Measurements from ENCODE around the gene FLT1.

Gene FLT1

GRCh38 chr13:28392428-28392827 lies 102.5 kb downstream of the FLT1 start:
- Mint-ChIP-seq H3K27ac (no peak overlapping the region), H3K4me1 (ENCODE audit: low read depth) (no peaks in the 10 kb centered on the region), H3K4me3 (no peak overlapping the region), H3K36me3 (no peaks in the 10 kb centered on the region), H3K27me3 (no peaks in the 10 kb centered on the region), H3K9me3 (ENCODE audit: low read depth) (no peaks in the 10 kb centered on the region)

DNA sequence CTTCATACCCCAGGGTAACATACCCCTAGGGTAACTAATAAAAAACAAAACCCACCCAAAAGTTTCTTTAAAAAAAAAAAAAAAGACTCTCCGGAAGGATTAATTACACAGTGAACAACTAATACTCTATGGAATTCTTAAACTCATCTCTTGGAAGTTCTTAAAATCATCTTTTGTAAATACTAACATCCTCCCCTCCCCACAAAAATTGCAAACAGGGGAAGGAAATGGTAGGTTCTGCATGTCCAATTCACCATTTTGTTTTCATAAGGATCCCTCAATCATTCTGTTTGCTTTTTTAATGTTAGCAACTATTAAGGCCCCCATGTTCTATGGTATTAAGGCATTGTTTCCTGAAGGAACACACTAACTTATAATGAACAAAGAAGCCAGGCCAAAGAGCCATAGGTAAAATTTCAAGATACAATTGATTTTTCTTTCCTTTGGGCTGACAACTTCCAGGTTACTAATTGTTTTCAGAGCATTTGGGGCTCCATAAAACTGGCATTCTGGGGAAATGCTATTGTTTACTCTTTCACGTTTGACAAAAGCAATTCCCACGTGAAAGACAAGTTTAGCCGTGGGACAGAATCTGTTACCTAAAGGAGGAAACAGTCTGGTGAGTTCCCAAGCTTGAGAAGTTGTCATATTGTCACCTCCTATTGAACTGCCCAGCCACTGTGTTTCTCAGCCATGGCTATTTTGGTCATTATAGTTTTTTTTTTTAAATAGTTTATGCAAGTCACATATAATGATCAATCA lies 107.0 kb downstream of the FLT1 start:
- no peak overlapping the region for H3K4me3 Mint-ChIP-seq
- H3K4me1 Mint-ChIP-seq (ENCODE audit: low read depth): peaks cover 4% of the 10 kb centered on the region
- H3K9me3 Mint-ChIP-seq (ENCODE audit: low read depth): no peaks in the 10 kb centered on the region
- no peaks in the 10 kb centered on the region for H3K27me3 Mint-ChIP-seq
- no peak overlapping the region for H3K27ac Mint-ChIP-seq
- H3K36me3 Mint-ChIP-seq: peaks cover 2% of the 10 kb centered on the region

DNA sequence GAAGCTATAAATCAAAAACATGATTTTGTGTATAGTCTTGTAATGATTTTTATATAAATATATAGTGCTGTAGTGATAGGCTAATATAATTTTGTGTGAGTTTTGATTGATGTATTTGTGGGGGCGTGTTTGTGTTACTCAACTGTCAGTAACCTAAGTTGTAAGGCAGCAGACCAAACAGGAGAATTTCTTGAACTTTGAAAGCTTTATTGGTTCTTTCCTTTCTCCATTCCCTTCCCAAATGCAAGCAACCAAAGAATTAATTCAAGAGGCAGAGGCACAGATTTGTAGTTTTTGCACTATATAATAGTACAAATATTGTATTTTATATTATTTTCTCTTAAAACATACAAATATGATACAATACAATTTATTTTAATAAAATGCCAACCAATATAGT lies 109.6 kb downstream of the FLT1 start:
- Mint-ChIP-seq H3K27me3 (no peaks in the 10 kb centered on the region), H3K36me3 (peaks cover 2% of the 10 kb centered on the region), H3K4me1 (ENCODE audit: low read depth) (peaks cover 4% of the 10 kb centered on the region), H3K27ac (no peak overlapping the region), H3K9me3 (ENCODE audit: low read depth) (no peaks in the 10 kb centered on the region), H3K4me3 (no peak overlapping the region)

DNA sequence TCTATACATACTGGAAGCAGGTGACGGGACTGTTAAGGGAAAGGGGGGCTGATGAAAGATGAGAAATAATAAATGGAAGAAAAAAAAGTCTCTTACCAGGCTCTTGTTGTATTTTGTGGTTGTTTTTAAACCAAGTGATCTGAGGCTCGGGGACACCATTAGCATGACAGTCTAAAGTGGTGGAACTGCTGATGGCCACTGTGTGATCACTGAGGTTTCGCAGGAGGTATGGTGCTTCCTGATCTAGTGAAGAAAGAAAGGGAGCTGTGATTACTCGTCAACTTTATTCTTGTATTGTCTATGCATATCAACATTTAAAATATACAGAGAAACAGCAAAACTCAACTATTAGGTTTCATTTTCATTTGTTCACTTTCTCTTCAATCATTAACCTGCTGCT lies 110.1 kb downstream of the FLT1 start:
- Mint-ChIP-seq H3K36me3 (peaks cover 2% of the 10 kb centered on the region), H3K4me3 (no peak overlapping the region), H3K27me3 (no peaks in the 10 kb centered on the region), H3K27ac (no peak overlapping the region), H3K9me3 (ENCODE audit: low read depth) (no peaks in the 10 kb centered on the region), H3K4me1 (ENCODE audit: low read depth) (peaks cover 4% of the 10 kb centered on the region)

DNA sequence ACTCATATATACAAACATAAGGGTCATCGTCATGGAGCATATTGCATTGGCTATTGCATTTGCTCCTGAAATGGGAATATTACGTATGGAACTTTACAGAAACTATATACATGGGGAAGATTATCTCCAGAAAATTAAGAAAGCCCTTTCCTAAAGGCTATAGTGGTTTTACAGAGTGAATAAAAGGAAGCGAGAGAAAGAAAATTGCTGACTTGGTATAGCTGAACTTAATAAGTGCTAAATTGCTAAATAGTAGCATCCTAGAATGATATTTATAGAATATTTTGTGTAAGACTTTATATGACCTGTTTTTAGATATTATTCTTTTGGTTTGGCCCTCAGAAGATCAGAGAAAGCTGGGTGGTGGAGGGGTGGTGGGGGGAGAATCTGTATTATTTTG lies 114.6 kb downstream of the FLT1 start:
- H3K27me3 Mint-ChIP-seq: no peaks in the 10 kb centered on the region
- H3K36me3 Mint-ChIP-seq: peaks cover 2% of the 10 kb centered on the region
- no peaks in the 10 kb centered on the region for H3K9me3 Mint-ChIP-seq (ENCODE audit: low read depth)
- H3K4me1 Mint-ChIP-seq (ENCODE audit: low read depth): peaks cover 4% of the 10 kb centered on the region
- no peak overlapping the region for H3K27ac Mint-ChIP-seq
- H3K4me3 Mint-ChIP-seq: no peak overlapping the region

- Mint-ChIP-seq H3K4me1 (ENCODE audit: low read depth) (peaks cover under 1% of the 10 kb centered on the region), H3K36me3 (no peaks in the 10 kb centered on the region), H3K27ac (no peak overlapping the region), H3K9me3 (ENCODE audit: low read depth) (no peaks in the 10 kb centered on the region), H3K4me3 (no peak overlapping the region), H3K27me3 (no peaks in the 10 kb centered on the region)
These were observed 115.4 kb downstream of the FLT1 start for GRCh38 chr13:28379371-28380083.

- H3K4me1 Mint-ChIP-seq (ENCODE audit: low read depth): no peaks in the 10 kb centered on the region
- H3K36me3 Mint-ChIP-seq: no peaks in the 10 kb centered on the region
These were observed 118.3 kb downstream of the FLT1 start for GRCh38 chr13:28376604-28377003.

DNA sequence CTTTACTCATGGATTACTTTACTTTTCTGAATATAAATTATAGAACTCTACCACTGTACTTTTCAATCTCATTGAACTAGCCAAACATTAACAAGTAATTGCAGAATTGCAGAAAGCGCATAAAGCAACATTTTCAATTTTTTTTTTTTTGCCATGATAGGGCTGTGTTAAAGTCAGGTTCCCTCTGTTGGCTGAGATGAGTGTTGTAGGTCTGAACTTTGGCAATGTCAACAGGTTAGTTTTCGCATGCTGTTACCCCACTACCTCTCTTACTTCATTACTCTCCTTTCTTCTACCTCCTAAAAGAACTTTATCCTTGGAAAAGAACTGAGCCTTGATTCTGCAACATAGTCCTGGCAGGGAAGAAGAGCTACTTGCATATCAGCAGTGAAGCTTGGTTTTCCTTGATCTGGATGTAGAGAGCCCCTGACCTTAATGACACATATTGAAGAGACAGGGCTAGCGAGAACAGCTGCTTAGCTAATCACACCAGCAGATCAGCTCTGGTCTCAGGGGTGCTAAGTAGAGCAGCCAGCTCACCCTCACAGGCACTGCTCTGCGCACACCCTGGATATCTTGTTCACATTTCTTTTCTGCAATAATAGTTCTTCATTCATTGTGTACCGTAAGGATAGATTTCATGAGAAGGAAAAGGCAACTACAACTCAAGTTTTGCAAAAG lies 119.5 kb downstream of the FLT1 start:
- no peaks in the 10 kb centered on the region for H3K36me3 Mint-ChIP-seq
- H3K9me3 Mint-ChIP-seq (ENCODE audit: low read depth): no peaks in the 10 kb centered on the region
- no peaks in the 10 kb centered on the region for H3K27me3 Mint-ChIP-seq
- H3K4me3 Mint-ChIP-seq: no peak overlapping the region
- H3K4me1 Mint-ChIP-seq (ENCODE audit: low read depth): no peaks in the 10 kb centered on the region
- H3K27ac Mint-ChIP-seq: no peak overlapping the region

More at GRCh38 chr13:28376604-28377003, 118.3 kb downstream of the FLT1 start:
- no peak overlapping the region for H3K4me3 Mint-ChIP-seq
- H3K27ac Mint-ChIP-seq: no peak overlapping the region
- no peaks in the 10 kb centered on the region for H3K27me3 Mint-ChIP-seq
- H3K9me3 Mint-ChIP-seq (ENCODE audit: low read depth): no peaks in the 10 kb centered on the region

DNA sequence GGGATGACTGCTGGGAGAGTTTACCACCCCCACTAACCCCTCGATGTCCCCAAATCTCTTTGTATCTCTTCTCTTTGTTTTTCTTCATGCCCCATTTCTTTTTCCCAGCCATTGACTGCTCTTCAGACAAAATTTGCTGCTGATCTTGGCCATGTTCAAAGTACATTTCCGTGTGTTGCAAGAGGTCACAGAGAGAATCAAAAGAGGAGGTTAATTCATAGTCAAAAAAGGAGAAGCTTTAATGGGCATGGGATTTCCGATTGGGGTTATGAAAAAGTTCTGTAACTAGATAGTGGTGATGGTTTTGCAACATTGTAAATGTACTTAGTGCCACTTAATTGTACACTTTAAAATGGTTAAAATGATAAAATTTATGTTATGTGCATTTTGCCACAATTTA lies 121.1 kb downstream of the FLT1 start:
- Mint-ChIP-seq H3K27ac (no peak overlapping the region), H3K27me3 (no peaks in the 10 kb centered on the region), H3K9me3 (ENCODE audit: low read depth) (no peaks in the 10 kb centered on the region), H3K36me3 (no peaks in the 10 kb centered on the region), H3K4me1 (ENCODE audit: low read depth) (no peaks in the 10 kb centered on the region), H3K4me3 (no peak overlapping the region)

DNA sequence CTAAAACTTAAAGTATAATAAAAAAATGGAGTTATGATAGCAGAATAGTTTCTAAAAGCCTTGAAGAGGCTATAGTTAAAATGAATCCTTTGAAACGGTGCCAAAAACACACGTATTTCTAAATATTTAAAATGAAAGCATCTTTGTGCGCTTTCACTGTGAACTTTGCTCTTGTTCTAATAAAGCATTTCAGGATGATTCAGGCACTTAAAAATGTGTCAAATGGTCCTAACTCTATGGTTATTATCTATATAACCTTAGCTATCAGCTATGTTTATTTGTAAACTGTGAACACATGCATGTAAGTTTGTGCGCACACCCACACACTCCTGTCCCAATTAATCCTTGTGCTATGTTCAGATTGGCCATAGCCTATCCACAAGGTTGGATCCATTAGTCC lies 124.5 kb downstream of the FLT1 start:
- H3K27ac Mint-ChIP-seq: no peak overlapping the region

GRCh38 chr13:28358708-28359107 lies 136.2 kb downstream of the FLT1 start:
- Mint-ChIP-seq H3K9me3 (ENCODE audit: low read depth) (no peaks in the 10 kb centered on the region), H3K27ac (no peak overlapping the region), H3K27me3 (peaks cover 2% of the 10 kb centered on the region), H3K4me1 (ENCODE audit: low read depth) (peaks cover 36% of the 10 kb centered on the region), H3K36me3 (peaks cover 5% of the 10 kb centered on the region), H3K4me3 (no peak overlapping the region)

More for the DNA sequence above, 124.5 kb downstream of the FLT1 start:
- no peaks in the 10 kb centered on the region for H3K27me3 Mint-ChIP-seq
- H3K4me1 Mint-ChIP-seq (ENCODE audit: low read depth): no peaks in the 10 kb centered on the region
- H3K9me3 Mint-ChIP-seq (ENCODE audit: low read depth): peaks cover 4% of the 10 kb centered on the region
- H3K4me3 Mint-ChIP-seq: no peak overlapping the region
- peaks cover 5% of the 10 kb centered on the region for H3K36me3 Mint-ChIP-seq

DNA sequence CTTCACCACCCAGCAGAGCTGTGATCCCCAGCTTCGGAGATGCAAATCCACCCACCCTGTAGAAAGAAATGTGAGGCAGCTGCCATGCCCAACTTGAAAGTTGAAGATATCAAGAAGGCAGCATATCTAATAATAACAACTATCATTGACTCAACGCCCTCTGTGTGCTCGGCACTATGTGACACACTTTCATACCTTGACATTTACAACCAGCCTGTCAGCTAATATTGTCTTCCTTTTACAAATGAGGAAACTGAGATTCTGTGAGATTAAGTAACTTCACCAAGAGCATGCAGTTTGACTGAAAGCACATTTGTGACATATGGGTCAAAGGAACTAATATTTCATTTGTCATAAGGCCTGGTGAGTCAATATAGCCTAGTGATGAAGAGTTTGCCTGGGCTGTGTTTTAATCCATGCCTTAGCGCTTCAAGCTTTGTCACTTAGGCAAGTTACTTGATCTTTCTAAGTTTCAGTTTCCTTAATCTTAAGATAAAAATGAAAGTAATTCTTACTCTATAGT lies 137.0 kb downstream of the FLT1 start:
- Mint-ChIP-seq H3K36me3 (peaks cover 5% of the 10 kb centered on the region), H3K4me3 (no peak overlapping the region), H3K27ac (peak overlapping the region; percentile 78), H3K9me3 (ENCODE audit: low read depth) (no peaks in the 10 kb centered on the region), H3K4me1 (ENCODE audit: low read depth) (peaks cover 38% of the 10 kb centered on the region), H3K27me3 (peaks cover 2% of the 10 kb centered on the region)

DNA sequence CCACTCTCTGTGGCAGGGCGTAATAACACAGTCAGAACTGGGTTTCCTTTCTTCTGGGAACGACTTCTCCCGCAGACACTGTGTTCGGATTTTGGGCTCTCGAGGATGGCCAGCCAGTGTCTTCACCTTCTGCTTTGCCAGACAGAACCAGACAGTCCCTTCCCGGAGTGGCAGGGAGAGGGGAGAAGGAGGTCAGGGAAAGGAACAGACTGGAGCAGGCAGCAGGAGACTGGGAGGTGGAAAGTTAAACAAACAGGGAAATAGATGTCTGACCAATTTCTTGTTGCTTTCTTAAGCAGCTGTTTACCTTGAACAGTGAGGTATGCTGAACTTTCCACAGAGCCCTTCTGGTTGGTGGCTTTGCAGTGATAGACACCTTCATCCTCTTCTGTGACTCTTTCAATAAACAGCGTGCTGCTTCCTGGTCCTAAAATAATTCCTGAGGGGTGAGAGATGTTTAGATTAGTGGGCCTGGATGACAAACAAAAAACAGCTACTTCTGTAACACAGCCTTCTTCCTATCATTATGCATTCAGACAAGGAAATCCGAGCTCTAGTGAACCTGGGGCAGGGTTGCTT lies 137.6 kb downstream of the FLT1 start:
- Mint-ChIP-seq H3K27ac (no peak overlapping the region), H3K36me3 (peaks cover 5% of the 10 kb centered on the region), H3K4me1 (ENCODE audit: low read depth) (peaks cover 40% of the 10 kb centered on the region), H3K4me3 (no peak overlapping the region), H3K27me3 (peaks cover 2% of the 10 kb centered on the region), H3K9me3 (ENCODE audit: low read depth) (no peaks in the 10 kb centered on the region)

DNA sequence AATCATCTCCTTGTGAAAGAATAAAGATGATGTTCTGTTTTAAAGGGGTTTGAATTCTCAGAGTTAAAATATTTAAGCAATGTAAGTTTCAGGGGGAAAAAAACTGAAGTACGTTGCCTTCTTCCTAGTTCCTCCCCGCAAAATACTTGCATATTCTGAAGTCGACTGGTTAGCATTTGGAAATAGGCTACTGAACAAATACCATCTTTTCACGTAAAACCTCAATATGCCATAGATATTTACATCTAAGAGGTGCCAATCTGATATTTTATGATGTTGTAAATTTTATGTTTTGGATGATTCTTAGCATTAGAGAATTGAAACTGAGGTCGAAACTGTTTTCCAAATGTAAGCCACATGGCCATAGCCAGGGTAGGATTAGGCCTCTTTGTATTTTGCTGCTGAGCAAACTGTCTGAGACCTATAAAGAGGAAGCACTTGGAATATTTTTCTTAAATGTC lies 138.3 kb downstream of the FLT1 start:
- peaks cover 2% of the 10 kb centered on the region for H3K27me3 Mint-ChIP-seq
- peaks cover 5% of the 10 kb centered on the region for H3K36me3 Mint-ChIP-seq
- H3K27ac Mint-ChIP-seq: no peak overlapping the region
- H3K4me1 Mint-ChIP-seq (ENCODE audit: low read depth): peaks cover 40% of the 10 kb centered on the region
- no peaks in the 10 kb centered on the region for H3K9me3 Mint-ChIP-seq (ENCODE audit: low read depth)
- H3K4me3 Mint-ChIP-seq: no peak overlapping the region
